ENCODE results near the gene DHRS11. TPM values are rescaled to one million over a fixed set of nuclear protein-coding genes. Genes with fewer than 3 reads are reported as not detected.

Gene DHRS11
- total RNA-seq, 4 donors from 2014 or later, result 9.0 to 11.1 (median 10.2) TPM

DNA sequence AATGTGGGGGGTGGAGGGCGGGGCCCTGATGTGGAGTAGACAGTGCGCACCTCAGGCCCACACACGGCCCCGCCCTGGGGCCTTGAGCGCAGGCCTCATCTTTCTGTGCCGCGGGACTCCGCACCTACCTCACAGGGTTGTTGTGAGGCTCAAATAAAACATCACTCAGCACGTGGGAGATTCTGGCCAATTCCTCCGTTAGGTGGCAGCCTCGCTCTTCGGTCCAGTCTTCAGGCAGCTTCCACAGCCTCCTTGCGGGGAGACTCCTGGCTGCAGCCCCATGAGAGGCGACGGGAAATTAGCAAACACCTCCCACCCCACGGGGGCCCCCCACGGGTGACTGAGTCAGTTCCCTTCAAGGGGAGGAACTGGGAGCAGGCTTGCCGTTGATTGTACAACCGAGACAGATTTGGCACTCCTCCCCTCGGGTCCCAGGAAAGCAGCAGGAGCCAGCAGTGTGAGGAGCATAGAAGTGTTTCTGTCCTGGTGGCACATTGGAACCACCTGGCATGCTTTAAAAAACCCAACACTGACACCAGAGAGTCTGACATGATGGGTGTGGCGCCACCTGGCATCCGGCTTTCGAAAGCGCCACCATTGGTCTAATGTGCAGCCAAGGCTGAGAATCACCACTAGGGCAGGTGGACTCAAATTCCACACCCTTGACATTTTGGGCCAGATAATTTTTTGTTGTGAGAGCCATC is 17.3 kb downstream of the DHRS11 start:
- no peak for TF ChIP-seq POLR2A (IDR thresholded peaks at IDR 0.05)
- TF ChIP-seq, protein P1, sequence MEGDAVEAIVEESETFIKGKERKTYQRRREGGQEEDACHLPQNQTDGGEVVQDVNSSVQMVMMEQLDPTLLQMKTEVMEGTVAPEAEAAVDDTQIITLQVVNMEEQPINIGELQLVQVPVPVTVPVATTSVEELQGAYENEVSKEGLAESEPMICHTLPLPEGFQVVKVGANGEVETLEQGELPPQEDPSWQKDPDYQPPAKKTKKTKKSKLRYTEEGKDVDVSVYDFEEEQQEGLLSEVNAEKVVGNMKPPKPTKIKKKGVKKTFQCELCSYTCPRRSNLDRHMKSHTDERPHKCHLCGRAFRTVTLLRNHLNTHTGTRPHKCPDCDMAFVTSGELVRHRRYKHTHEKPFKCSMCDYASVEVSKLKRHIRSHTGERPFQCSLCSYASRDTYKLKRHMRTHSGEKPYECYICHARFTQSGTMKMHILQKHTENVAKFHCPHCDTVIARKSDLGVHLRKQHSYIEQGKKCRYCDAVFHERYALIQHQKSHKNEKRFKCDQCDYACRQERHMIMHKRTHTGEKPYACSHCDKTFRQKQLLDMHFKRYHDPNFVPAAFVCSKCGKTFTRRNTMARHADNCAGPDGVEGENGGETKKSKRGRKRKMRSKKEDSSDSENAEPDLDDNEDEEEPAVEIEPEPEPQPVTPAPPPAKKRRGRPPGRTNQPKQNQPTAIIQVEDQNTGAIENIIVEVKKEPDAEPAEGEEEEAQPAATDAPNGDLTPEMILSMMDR (IDR thresholded peaks at IDR 0.05), result peak in 4 of 6 experiments; percentile 23 to 43 (median 30)
- peaks cover 0 to 10% (median 0%) of the 10 kb centered on the region in 4 donors for H3K27me3 ChIP-seq
- H3K4me3 ChIP-seq, result peak overlapping the region in 1 of 4 donors; percentile 32
- DNase-seq, result no peak
- intact Hi-C loops (cut with DNase I), result no loop called here
- H3K4me1 ChIP-seq, result peaks cover 0 to 27% (median 9%) of the 10 kb centered on the region in 3 donors
- no peak overlapping the region for H3K27ac ChIP-seq
- WGBS, 2 donors, result 12 to 40% methylated on average over 7 to 10 of the region's 24 CpGs
- H3K9me3 ChIP-seq, result no peaks in the 10 kb centered on the region
- peaks cover 0 to 9% (median 0%) of the 10 kb centered on the region in 3 donors for H3K36me3 ChIP-seq

DNA sequence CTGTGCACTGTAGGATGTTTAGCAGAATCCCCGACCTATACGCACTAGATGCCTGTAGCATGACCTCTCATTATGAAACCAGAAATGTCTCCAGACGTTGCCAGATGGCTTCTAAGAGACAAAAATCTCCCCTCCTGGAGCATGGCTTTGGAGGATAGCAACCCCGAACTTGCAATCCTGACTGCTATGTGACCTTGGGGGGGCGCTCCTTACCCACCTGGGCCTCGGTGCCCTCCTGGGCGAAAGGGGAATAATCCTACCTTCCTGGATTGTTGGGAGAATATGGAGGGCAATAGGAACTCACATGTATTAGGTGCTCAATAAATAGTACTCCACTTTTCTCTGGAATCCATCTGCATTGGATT is 17.8 kb downstream of the DHRS11 start:
- intact Hi-C loops (cut with DNase I), result no loop called here
- no peak overlapping the region for H3K4me3 ChIP-seq
- TF ChIP-seq, protein P1 (IDR thresholded peaks at IDR 0.05), result no peak
- no peak for TF ChIP-seq POLR2A (IDR thresholded peaks at IDR 0.05)
- peaks cover 0 to 9% (median 0%) of the 10 kb centered on the region in 3 donors for H3K36me3 ChIP-seq
- DNase-seq, result no peak
- peaks cover 0 to 16% (median 0%) of the 10 kb centered on the region in 4 donors for H3K27me3 ChIP-seq
- 61 to 87% methylated on average over 5 of the region's 7 CpGs for WGBS, 2 donors
- H3K27ac ChIP-seq, result no peak overlapping the region
- peaks cover 0 to 22% (median 9%) of the 10 kb centered on the region in 3 donors for H3K4me1 ChIP-seq
- H3K9me3 ChIP-seq, result no peaks in the 10 kb centered on the region

DNA sequence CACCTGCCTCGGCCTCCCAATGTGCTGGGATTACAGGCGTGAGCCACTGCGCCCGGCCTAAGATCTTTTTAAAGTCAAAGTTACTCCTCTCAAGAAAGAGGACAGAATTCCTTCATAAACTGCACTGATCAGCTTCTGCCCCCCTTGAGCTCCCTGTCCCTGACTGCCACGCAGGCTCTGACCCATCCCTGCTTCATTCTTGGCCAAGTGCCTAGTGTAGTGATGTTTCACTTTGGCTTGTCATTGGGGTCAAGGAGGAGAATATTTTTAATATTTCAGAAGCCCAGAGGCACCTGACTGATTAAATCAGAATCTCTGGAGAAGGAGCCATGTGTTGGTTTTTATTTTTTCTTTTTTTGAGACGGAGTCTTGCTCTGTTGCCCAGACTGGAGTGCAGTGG is 18.8 kb downstream of the DHRS11 start:
- Histone ChIP-seq H3K9me3 (no peaks in the 10 kb centered on the region), H3K27me3 (peaks cover 0 to 22% (median 0%) of the 10 kb centered on the region in 4 donors), H3K4me3 (no peak overlapping the region), H3K4me1 (peaks cover 0 to 22% (median 9%) of the 10 kb centered on the region in 3 donors), H3K27ac (no peak overlapping the region), H3K36me3 (peaks cover 0 to 9% (median 0%) of the 10 kb centered on the region in 3 donors)
- intact Hi-C loops (cut with DNase I), result no loop called here
- no peak for DNase-seq
- WGBS, 2 donors, result 66 to 71% methylated on average over 2 to 6 of the region's 6 CpGs
- no peak for TF ChIP-seq POLR2A (IDR thresholded peaks at IDR 0.05)
- TF ChIP-seq, protein P1 (IDR thresholded peaks at IDR 0.05), result no peak

DNA sequence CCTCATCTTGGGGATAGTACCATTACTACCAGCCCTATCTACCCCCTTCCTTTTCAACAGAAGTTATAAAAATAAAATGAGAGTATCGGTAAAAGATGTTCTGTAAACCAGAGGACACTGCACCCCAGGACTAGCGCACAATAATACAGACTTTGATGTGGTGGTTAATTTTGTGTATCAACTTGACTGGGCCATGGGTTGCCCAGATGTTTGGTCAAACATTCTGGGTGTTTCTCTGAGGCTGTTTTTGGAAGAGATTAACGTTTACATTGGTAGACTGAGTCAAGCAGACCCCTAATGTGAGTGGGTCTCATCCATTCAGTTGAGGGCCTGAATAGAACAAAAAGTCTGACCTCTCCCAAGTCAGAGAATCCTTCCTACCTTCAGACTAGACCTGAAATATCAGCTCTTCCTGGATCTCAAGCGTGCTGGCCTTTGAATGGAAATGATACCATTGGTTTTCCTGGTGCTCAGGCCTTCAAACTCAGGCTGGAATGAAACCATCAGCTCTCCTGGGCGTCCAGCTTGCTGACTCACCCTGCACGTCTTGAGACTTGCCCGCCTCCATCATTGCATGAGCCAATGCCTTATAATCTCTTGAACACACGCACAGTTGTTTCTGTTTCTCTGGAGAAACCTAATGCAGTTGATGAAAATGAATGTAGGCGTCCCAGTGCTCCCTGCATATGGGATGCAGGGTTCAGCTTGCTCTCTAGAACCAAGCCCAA is 19.8 kb downstream of the DHRS11 start:
- Histone ChIP-seq H3K4me3 (no peak overlapping the region), H3K27me3 (peaks cover 0 to 28% (median 0%) of the 10 kb centered on the region in 4 donors), H3K27ac (peak overlapping the region; percentile 14 to 46 (median 27)), H3K4me1 (peaks cover 0 to 22% (median 9%) of the 10 kb centered on the region in 3 donors), H3K36me3 (peaks cover 0 to 9% (median 0%) of the 10 kb centered on the region in 3 donors), H3K9me3 (no peaks in the 10 kb centered on the region)
- TF ChIP-seq POLR2A (IDR thresholded peaks at IDR 0.05), result no peak
- TF ChIP-seq, protein P1 (IDR thresholded peaks at IDR 0.05), result no peak
- intact Hi-C loops (cut with DNase I), result no loop called here
- no peak for DNase-seq
- 59 to 63% methylated on average over 8 to 9 of the region's 9 CpGs for WGBS, 2 donors

DNA sequence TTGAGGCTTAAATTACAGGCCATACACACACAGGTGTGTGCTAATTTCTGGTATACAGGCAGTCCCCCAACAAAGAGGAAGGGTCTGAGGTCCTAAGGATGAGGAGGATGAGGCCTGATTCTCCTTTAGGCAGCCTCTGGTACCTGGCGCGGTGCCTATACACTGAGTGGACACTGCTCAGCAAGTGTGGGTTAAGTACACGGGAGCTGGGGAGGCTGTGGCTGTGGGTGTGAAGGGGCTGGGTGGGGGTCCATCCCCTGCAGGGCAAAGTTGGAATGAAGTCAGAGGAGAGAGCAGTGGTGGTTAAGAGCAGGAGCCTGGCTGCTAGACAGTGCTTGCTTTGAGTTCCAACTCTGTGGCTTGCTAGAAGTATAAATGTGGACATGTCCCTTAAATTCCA is 20.6 kb downstream of the DHRS11 start:
- peaks cover 0 to 35% (median 0%) of the 10 kb centered on the region in 4 donors for H3K27me3 ChIP-seq
- no peak overlapping the region for H3K4me3 ChIP-seq
- peaks cover 0 to 9% (median 0%) of the 10 kb centered on the region in 3 donors for H3K36me3 ChIP-seq
- TF ChIP-seq, protein P1 (IDR thresholded peaks at IDR 0.05), result no peak
- TF ChIP-seq POLR2A (IDR thresholded peaks at IDR 0.05), result no peak
- DNase-seq, result no peak
- intact Hi-C loops (cut with DNase I), result no loop called here
- peaks cover 0 to 22% (median 9%) of the 10 kb centered on the region in 3 donors for H3K4me1 ChIP-seq
- H3K27ac ChIP-seq, result peak overlapping the region in 1 of 4 donors; percentile 14
- 75 to 83% methylated on average over 2 to 3 of the region's 3 CpGs for WGBS, 2 donors
- no peaks in the 10 kb centered on the region for H3K9me3 ChIP-seq

All from esophagus squamous epithelium (tissue), 5 donors.